NCI-H1092 treated with DMSO at 0.1 percent for 48 hours (cell line): ENCODE data around the gene KCNK15.

ENCODE experiments used
- DNase-seq: peaks from one replicate; lab custom pipeline; 2025; lab: John Stamatoyannopoulos, UW

The KCNK15 gene

GRCh38 chr20:44736170-44737021, 9.3 kb upstream of the KCNK15 start:
- peak; percentile 18 for DNase-seq

- no peak for DNase-seq
Measured at GRCh38 chr20:44737116-44737515, 8.5 kb upstream of the KCNK15 start.

- peak; percentile 49 for DNase-seq
Measured at GRCh38 chr20:44738813-44739477, 6.7 kb upstream of the KCNK15 start.

DNA sequence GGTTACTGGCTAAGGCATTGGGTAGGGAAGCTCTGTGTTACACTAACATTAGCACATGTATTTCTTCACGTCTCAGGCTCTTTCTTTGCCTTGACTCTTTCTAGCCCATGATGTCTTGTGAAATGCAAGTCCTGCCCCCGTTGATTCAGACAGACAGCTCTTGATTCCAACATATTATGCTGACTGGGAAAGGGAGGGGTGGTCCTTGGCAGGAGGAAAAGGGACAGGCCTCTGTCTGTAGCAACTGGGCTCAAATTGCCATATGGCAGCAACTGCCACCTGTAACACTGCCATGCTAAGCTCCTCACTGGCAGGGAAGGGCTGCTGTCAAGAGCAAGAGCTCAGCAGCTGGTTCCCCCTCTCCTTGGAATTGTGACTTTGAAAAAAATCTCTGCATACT, 5.7 kb upstream of the KCNK15 start:
- DNase-seq: peak; percentile 12

DNA sequence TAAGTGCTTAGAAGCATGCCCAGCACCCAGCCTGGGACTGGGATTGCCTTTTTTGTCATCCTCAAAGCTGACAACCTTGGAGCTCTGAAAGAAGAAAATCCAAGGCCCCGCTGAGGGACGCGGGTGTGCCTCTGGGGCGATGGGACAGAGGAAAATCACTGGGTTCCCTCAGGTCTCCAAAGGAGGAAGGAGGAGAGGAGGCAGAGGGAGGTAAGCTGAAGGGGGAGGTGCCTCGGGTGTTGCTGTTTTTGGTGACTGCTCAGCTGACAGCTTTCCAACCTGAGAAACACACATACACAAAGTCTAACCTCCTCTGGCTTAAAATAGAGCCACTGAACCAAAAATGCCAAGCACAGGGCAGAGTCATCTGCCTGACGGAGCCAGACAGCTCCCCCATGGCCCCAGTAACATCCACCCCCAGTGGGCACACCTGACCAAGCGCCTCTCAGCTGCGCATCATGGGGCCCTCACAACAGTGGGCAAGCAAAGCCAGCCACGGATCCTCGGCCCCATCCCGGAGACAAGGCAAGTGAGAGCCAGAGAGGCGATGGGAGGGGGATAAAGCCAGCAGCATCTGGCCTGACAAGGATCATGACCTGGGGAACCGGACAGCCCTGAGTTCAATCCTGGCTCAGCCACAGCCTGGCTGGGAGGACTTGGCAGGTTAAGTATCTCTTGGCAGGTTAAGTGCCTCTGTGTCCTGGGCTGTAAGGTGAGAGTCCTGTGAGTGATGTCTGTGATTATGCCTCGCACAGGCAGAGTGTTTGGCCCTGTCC, 3.2 kb upstream of the KCNK15 start:
- no peak for DNase-seq

DNA sequence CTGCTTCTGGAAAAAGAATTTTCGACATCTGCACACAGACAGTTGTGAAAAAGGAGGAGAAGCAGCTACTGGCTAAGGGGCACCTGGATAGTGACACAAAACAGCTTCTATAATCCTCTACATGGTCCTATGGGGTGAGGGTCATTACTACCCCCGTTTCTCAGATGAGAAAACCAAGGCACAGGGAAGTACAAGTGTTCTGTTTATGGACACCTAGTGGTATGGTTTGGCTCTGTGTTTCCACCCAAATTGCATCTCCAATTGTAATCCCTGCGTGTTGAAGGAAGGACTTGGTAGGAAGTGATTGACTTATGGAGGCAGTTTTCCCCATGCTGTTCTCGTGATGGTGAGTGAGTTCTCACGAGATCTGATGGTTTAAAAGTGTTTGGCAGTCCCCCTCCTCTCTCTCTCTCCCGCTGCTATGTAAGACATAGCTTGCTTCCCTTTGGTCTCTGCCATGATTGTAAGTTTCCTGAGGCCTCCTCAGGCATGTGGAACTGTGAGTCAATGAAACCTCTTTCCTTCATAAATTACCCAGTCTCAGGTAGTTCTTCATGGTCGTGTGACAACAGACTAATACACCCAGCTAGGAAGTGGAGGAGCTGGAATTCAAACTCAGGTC, 2.5 kb upstream of the KCNK15 start:
- no peak for DNase-seq

DNA sequence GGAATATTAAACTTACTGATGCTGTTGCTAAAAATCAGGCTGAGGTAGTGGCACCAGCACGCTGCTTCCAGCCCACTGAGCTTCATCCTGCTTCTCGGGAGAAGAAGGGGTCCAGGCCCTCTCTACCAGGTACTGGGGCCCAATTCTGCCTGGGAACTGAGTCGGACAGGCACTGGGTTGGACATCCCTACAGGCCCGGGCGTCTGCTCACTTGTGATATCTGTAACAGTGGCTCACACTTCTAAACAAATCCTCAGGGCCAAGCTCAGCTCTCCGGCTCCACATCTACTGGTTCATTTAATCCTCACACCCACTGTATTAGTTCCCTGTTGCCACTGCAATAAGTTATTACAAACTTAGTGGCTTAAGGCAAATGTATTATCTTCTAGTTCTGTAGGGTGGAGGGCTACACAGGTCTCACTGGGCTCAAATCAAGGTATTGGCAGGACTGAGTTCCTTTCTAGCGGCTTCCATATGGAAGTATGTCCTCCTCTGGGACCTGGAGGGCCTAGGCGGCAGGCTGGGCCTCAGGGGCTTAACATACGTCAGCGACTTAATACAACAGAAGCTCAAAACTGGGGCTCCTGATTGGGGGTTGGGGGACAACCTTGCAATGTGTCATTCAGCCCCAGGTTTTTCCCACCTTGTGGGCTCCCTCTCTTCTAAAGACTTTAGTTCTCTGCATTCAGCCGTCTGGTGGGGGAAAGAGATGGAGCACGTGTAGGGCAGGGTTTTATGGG, 1.6 kb upstream of the KCNK15 start:
- DNase-seq: no peak

DNA sequence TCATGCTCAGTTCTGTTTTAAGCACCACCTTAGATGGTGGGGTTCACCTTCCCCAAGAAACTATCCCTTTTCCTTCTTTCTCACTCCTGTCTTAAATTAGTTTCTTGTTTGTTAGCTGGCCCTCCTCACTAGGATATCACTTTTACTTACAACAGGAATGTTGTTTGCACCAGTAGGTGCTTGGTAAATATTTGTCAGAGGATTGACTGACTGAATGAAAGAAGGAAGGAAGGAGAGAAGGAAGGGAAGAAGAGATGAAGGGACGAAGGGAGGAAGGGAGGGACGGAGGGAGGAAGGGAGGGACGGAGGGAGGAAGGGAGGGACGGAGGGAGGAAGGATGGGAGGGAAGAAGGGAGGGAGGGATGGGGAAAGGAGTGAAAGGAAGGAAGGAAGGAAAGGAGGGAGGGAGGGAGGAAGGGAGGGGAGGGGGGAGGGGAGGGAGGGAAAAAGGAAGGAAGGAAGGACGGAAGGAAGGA, 505 bp upstream of the KCNK15 start:
- no peak for DNase-seq

DNA sequence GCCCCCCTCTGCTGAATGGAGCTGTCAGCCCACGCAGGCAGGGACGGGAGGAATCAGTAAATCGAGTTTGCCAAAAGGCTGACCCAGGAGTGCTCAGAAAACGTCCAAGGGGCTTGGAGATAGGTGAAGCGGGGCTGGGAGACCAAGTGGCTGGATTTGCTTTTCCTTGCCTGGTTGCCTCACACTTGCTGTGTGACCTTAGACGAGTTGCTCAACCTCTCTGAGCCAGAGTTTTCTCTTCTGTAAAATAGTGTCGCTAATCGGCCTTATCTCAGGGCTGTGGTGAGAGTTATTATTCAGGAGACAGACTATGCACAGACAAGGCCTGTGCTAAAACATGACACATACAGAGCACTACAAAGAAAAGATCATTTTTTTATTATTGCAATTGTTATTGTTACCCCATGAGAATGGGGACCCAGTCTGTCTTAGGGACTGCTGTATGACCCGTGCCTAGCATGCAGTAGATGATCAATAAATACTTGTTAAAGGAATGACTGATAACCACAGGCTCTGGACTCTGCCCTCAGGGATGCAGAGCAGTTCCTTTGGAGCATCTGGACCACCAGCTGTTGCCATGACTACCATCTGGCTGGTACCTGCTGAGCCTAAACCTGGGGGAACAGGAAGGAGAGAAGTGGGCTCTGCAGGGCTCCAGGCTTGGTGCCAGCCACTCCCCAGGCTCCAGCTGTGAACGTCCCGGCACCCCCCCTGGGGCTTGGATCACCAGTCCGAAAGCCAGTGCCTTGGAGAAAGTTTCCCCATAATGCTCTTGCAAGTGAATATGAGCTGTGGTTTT, 901 bp downstream of the KCNK15 start:
- peak; percentile 96 for DNase-seq

GRCh38 chr20:44747166-44748004, 1.7 kb downstream of the KCNK15 start:
- DNase-seq: peak; percentile 97

DNA sequence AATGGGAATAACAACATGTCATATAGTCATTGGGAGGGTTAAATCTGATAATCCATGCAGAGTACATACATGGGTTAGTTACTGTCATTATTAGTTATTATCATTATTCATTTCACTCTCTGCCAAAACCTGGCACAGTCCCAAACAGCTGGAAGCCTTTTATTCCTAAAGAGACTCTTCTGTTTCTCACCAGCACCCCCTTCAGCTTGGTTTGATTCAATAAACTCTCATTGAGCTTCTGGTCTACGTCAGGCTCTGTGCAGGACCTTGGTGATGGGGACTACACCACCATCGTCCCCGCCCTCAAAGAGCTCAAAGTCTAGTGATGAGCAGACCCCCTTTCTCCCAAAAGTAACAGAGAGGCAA, 2.3 kb downstream of the KCNK15 start:
- DNase-seq: no peak

DNA sequence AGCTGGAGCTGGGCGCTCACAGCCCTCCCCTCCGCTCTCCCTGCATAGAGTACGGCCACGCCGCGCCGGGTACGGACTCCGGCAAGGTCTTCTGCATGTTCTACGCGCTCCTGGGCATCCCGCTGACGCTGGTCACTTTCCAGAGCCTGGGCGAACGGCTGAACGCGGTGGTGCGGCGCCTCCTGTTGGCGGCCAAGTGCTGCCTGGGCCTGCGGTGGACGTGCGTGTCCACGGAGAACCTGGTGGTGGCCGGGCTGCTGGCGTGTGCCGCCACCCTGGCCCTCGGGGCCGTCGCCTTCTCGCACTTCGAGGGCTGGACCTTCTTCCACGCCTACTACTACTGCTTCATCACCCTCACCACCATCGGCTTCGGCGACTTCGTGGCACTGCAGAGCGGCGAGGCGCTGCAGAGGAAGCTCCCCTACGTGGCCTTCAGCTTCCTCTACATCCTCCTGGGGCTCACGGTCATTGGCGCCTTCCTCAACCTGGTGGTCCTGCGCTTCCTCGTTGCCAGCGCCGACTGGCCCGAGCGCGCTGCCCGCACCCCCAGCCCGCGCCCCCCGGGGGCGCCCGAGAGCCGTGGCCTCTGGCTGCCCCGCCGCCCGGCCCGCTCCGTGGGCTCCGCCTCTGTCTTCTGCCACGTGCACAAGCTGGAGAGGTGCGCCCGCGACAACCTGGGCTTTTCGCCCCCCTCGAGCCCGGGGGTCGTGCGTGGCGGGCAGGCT, 4.6 kb downstream of the KCNK15 start:
- DNase-seq: no peak

- DNase-seq: no peak
Measured at GRCh38 chr20:44752099-44752931, 6.7 kb downstream of the KCNK15 start.

GRCh38 chr20:44754554-44754953, 8.9 kb downstream of the KCNK15 start:
- DNase-seq: no peak

DNA sequence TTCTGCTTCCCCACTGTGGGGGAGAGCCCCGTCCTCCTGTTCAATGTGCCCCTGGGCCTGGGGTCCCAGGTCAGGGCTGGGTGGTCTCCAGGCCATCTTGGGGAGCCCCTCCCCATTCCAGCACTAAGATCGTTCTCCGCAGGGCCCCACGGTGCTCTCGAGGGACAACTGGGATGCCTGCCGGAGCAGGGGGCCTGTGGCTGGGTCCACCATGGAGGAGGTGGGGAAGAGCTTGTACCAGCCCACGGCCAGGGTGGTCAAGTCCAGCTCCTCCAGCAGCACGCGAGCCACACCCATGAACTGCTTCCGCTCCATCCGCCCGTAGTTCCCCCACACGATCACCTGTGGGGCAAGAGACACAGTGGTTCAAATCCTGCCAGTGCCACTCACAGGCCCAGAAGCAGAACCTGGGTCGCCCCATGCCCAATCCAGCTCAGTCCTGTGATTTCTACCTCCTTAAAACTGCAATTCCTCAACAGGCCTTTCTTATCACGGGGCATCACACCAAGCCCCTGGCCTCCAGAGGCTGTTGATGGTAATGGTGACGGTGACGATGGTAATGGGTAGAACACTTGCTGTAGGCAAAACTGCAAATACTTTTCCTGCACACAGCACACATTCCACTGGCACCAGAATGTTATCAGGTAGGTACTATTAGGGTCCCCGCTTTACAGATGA, 10.5 kb downstream of the KCNK15 start:
- no peak for DNase-seq

GRCh38 chr20:44756956-44757355, 11.3 kb downstream of the KCNK15 start:
- no peak for DNase-seq

GRCh38 chr20:44758247-44759101, 12.8 kb downstream of the KCNK15 start:
- DNase-seq: no peak
